ENCODE measurements around the gene HLA-F.

Gene HLA-F

GRCh38 chr6:29742127-29742526 is 18.9 kb downstream of the HLA-F start:
- DNase-seq (ENCODE audit: low read depth in 3 of 3, low spot score in 1 of 3), result no peak

GRCh38 chr6:29743025-29743424 is 19.8 kb downstream of the HLA-F start:
- DNase-seq (ENCODE audit: low read depth in 3 of 3, low spot score in 1 of 3), result no peak

GRCh38 chr6:29743568-29743967 is 20.3 kb downstream of the HLA-F start:
- DNase-seq (ENCODE audit: low read depth in 3 of 3, low spot score in 1 of 3), result no peak

GRCh38 chr6:29744131-29744530 is 20.9 kb downstream of the HLA-F start:
- no peak for DNase-seq (ENCODE audit: low read depth in 3 of 3, low spot score in 1 of 3)

GRCh38 chr6:29744621-29745020 is 21.4 kb downstream of the HLA-F start:
- no peak for DNase-seq (ENCODE audit: low read depth in 3 of 3, low spot score in 1 of 3)

- no peak for DNase-seq (ENCODE audit: low read depth in 3 of 3, low spot score in 1 of 3)
Measured at GRCh38 chr6:29745386-29745785, 22.2 kb downstream of the HLA-F start.

GRCh38 chr6:29745855-29746449 is 22.7 kb downstream of the HLA-F start:
- DNase-seq (ENCODE audit: low read depth in 3 of 3, low spot score in 1 of 3), result no peak

GRCh38 chr6:29746846-29747687 is 23.8 kb downstream of the HLA-F start:
- no peak for DNase-seq (ENCODE audit: low read depth in 3 of 3, low spot score in 1 of 3)

- no peak for DNase-seq (ENCODE audit: low read depth in 3 of 3, low spot score in 1 of 3)
Measured at GRCh38 chr6:29747688-29748250, 24.5 kb downstream of the HLA-F start.

- DNase-seq (ENCODE audit: low read depth in 3 of 3, low spot score in 1 of 3), result peak; percentile 54 to 72 (median 70)
Measured at GRCh38 chr6:29748391-29749307, 25.4 kb downstream of the HLA-F start.

GRCh38 chr6:29749308-29749662 is 26.1 kb downstream of the HLA-F start:
- no peak for DNase-seq (ENCODE audit: low read depth in 3 of 3, low spot score in 1 of 3)

GRCh38 chr6:29749668-29750067 is 26.4 kb downstream of the HLA-F start:
- DNase-seq (ENCODE audit: low read depth in 3 of 3, low spot score in 1 of 3), result no peak

- DNase-seq (ENCODE audit: low read depth in 3 of 3, low spot score in 1 of 3), result no peak
Measured at GRCh38 chr6:29750709-29751108, 27.5 kb downstream of the HLA-F start.

GRCh38 chr6:29751480-29751879 is 28.2 kb downstream of the HLA-F start:
- DNase-seq (ENCODE audit: low read depth in 3 of 3, low spot score in 1 of 3), result no peak

GRCh38 chr6:29752451-29753308 is 29.4 kb downstream of the HLA-F start:
- DNase-seq (ENCODE audit: low read depth in 3 of 3, low spot score in 1 of 3), result peak; percentile 57 to 76 (median 67)

- DNase-seq (ENCODE audit: low read depth in 3 of 3, low spot score in 1 of 3), result no peak
Measured at GRCh38 chr6:29753309-29753644, 30.0 kb downstream of the HLA-F start.

GRCh38 chr6:29755295-29755871 is 32.1 kb downstream of the HLA-F start:
- DNase-seq (ENCODE audit: low read depth in 3 of 3, low spot score in 1 of 3), result no peak

- DNase-seq (ENCODE audit: low read depth in 3 of 3, low spot score in 1 of 3), result no peak
Measured at GRCh38 chr6:29757282-29757681, 34.0 kb downstream of the HLA-F start.

- no peak for DNase-seq (ENCODE audit: low read depth in 3 of 3, low spot score in 1 of 3)
Measured at GRCh38 chr6:29757701-29758293, 34.6 kb downstream of the HLA-F start.

GRCh38 chr6:29758761-29759160 is 35.5 kb downstream of the HLA-F start:
- no peak for DNase-seq (ENCODE audit: low read depth in 3 of 3, low spot score in 1 of 3)
